ENCODE data around the gene COL12A1. TPM values are rescaled to one million over a fixed set of nuclear protein-coding genes. Genes with fewer than 3 reads are reported as not detected.
A peak's percentile ranks its signal among the peaks of the same experiment; 100 is the strongest.

Gene COL12A1
- total RNA-seq, 1 donor from 2014 or later = 46.8 TPM

- no peak for DNase-seq (ENCODE audit: low spot score)
Observed at GRCh38 chr6:75103431-75103830, 102.4 kb downstream of the COL12A1 start.

- DNase-seq (ENCODE audit: low spot score) = no peak
Observed at GRCh38 chr6:75102301-75102700, 103.6 kb downstream of the COL12A1 start.

DNA sequence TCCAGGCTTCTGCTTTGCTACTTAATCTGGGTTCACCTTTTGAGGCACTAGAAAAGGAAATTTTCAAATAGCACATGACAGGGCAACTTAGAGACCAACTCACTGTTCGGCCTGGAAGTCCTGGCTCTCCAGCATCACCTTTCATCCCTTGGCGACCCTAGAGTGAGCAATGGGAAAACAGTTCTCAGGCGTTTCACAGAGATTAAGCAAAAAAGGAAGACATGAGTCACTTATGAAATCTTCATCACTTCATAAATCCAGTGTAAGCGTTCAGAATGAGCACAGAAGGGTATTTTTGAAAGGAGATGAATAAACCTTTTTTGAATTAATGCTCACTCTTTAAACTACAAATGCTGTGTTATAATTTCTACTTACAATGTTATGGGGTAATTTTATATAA lies 104.0 kb downstream of the COL12A1 start:
- DNase-seq (ENCODE audit: low spot score) = no peak

- DNase-seq (ENCODE audit: low spot score) = peak; percentile 88
Observed at GRCh38 chr6:75098709-75099108, 107.1 kb downstream of the COL12A1 start.

GRCh38 chr6:75096966-75097365 lies 108.9 kb downstream of the COL12A1 start:
- DNase-seq (ENCODE audit: low spot score) = no peak

DNA sequence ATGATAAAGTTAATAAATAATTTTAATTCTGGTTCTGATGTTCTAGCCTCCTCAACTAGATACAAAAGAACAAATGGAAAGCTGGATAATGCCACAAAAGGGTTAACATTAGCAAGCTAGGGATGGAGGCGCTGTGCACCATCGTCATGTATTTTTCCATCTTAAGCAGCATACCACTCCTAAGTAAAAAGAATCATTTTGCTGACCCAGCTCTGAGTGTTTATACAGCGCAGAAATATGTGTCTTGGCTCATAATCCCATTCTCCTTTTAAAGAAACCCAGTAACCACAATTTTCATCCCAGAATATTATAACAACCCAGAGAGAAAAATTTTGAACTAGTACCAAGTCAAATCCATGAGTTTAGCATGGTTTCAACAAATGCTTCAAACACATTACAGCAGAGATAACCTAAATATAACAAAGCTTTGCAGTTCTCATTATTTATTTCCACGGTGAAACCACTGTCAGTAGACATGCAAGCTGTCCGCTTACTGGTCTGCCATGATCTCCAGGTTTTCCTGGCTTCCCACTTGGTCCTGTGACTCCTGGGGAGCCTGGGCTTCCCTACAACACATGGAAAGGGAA lies 111.1 kb downstream of the COL12A1 start:
- no peak for DNase-seq (ENCODE audit: low spot score)

- DNase-seq (ENCODE audit: low spot score) = no peak
Observed at GRCh38 chr6:75091467-75092190, 114.2 kb downstream of the COL12A1 start.

DNA sequence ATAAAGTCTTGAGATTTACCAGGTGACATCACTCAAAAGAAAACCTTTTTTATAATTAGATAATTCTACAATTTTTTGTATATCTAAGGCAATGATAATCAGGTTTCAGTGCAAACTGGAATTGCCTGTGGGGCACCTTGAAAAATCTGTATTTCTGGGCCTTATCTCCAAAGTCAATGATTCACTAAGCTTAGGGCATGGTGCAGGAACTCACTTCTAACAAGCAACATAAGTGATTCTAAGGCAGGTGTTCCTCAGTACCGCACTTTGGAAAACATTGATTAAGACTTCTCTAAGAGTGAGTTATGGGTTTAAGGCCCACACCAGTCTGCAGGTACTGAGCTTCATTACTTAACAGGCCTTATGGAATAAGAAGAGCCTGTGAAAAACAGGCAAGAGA lies 115.3 kb downstream of the COL12A1 start:
- DNase-seq (ENCODE audit: low spot score) = peak; percentile 10

- DNase-seq (ENCODE audit: low spot score) = no peak
Observed at GRCh38 chr6:75089921-75090320, 115.9 kb downstream of the COL12A1 start.

GRCh38 chr6:75089151-75089897 lies 116.5 kb downstream of the COL12A1 start:
- no peak for DNase-seq (ENCODE audit: low spot score)

- no peak for DNase-seq (ENCODE audit: low spot score)
Observed at GRCh38 chr6:75085931-75086635, 119.8 kb downstream of the COL12A1 start.

GRCh38 chr6:75084872-75085381 lies 120.9 kb downstream of the COL12A1 start:
- peak; percentile 46 for DNase-seq (ENCODE audit: low spot score)

- DNase-seq (ENCODE audit: low spot score) = no peak
Observed at GRCh38 chr6:75084018-75084417, 121.8 kb downstream of the COL12A1 start.

GRCh38 chr6:75081921-75082320 lies 123.9 kb downstream of the COL12A1 start:
- no peak for DNase-seq (ENCODE audit: low spot score)

DNA sequence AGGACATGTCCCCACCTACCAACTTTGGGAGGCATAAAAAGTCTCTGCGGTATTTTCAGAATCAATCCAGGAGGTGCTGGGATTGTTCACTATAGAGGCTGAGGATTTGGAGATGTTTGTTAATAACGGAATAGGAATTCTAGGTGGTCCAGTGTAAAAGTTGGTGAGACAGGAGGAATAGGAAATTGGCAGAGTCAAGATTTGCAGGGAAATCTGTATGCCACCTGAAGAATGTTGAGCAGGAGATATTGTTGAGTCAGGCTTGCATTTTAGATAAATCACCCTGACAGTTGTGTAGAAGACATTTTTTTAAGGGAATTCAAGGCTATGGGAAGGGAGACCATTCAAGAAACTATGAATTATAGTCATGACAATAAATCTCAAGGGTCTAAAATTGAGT lies 124.8 kb downstream of the COL12A1 start:
- DNase-seq (ENCODE audit: low spot score) = no peak

- DNase-seq (ENCODE audit: low spot score) = no peak
Observed at GRCh38 chr6:75079589-75079988, 126.3 kb downstream of the COL12A1 start.

DNA sequence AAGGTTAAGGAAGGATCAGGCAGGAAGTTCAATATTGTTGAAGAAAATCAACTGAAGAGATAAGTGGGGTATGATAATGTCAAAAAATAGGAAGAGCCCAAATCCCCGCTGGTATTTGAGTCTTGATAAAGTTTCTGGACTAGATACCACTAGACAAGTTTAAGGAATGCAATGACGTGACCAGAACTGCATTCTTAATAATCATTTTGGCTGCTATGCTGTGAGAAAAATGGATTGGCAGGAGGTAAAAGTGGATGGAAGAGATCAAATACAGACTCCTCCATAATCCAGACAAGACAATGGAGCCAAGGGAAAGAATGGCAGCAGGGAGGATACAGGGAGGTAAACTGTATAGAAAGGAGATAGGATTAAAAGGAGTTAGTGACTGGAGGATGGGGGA lies 128.2 kb downstream of the COL12A1 start:
- no peak for DNase-seq (ENCODE audit: low spot score)

DNA sequence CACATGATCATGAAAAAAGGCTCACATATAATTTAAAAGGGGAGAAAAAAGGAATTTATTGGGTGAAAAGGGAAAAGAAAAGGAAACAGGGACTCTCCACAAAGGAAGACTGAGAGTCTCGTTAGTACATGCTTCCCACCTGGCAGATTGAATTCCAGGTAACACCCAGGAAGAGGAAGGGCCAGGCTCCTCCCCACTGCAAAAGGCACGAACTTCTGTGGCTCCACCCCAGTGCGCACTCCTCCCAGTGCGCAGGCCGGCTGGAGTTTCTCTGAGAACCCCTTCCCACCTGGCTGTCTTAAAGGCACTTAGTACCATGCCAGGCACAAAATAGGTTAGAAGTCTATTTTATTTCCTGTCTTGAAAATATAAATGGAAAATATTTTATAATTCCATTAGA lies 129.8 kb downstream of the COL12A1 start:
- DNase-seq (ENCODE audit: low spot score) = no peak

- no peak for DNase-seq (ENCODE audit: low spot score)
Observed at GRCh38 chr6:75070244-75070643, 135.6 kb downstream of the COL12A1 start.

DNA sequence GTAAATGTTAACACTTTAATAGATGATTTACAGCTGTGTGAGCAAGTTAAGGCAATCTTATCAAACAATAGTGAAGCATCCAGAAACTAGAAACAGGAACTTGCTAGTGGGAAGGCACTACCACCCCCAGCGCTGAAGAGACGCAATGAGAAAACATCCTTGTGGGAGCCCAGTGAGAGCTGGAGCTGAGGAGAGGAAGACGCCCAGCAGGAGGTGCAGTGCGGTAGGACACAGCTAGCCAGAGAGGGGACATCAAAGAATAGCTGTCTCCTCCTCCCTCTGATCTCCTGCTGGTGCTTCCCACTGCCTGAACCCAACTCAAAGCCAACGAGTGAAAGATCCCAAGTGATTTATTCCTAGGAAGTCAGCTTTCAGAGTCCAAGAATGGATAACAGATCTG lies 140.3 kb downstream of the COL12A1 start:
- DNase-seq (ENCODE audit: low spot score) = no peak

GRCh38 chr6:75052491-75052890 lies 153.4 kb downstream of the COL12A1 start:
- no peak for DNase-seq (ENCODE audit: low spot score)

DNA sequence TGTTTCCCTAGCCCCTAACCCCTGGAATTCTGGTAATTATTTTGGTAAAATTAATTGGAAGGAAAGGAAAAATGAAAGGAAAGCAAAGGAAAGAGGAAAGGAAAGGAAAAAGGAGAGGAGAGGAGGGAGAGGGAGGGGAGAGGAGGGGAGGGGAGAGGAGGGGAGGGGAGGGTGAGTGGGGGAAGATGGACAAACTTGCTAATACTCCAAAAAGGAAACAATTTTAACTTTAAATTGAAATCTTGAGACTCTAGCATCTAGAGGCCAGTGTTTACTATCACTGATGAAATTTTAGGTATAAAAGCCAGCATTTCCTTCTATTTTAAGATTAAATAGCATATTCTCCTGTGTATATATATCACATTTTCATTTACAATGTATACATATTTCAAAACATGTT lies 156.5 kb downstream of the COL12A1 start:
- no peak for DNase-seq (ENCODE audit: low spot score)

All from mucosa of gallbladder (tissue), 1 donor.